ENCODE measurements around the gene CDH22. TPM values are rescaled to one million over a fixed set of nuclear protein-coding genes. Genes with fewer than 3 reads are reported as not detected.

The CDH22 gene
- total RNA-seq, 2 experiments from 2014 or later: not detected

GRCh38 chr20:46283426-46284039, 24.8 kb downstream of the CDH22 start:
- no peak for DNase-seq
- Mint-ChIP-seq H3K36me3 (no peaks in the 10 kb centered on the region), H3K4me1 (ENCODE audit: low read depth) (no peaks in the 10 kb centered on the region), H3K27me3 (peaks cover 38% of the 10 kb centered on the region), H3K27ac (no peak overlapping the region), H3K9me3 (no peaks in the 10 kb centered on the region), H3K4me3 (no peak overlapping the region)
- POLR2A ChIA-PET: no interaction called here
- CTCF ChIA-PET: interaction anchor here (2.3 kb wide), 1 partner anchor 23 kb away, joined by 11 read pairs; no protein-coding TSS in a partner anchor
- intact Hi-C loops (cut with micrococcal nuclease): no loop called here

DNA sequence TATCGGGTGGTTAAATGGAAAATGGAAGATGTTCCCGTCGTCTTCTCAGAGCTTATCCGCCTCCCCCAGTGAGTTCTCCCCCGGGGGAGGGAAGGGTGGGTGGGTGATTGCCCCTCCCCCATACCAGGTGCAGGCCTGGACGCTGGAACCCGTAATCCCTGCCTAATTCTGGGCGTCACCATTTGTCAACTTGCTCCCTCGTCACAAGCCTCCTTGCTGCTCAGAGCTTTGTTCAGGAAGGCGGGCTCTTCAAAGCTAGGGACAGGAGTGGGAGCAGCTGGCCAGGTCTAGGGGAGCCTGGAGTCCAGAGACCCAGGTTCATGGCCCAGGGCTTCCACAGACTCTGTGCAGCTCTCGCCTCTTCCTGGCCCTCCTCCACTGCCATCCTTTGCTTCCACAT, 25.6 kb downstream of the CDH22 start:
- POLR2A ChIA-PET: no interaction called here
- Mint-ChIP-seq H3K27ac (no peak overlapping the region), H3K36me3 (no peaks in the 10 kb centered on the region), H3K4me3 (no peak overlapping the region), H3K9me3 (no peaks in the 10 kb centered on the region), H3K4me1 (ENCODE audit: low read depth) (no peaks in the 10 kb centered on the region), H3K27me3 (peaks cover 42% of the 10 kb centered on the region)
- intact Hi-C loops (cut with micrococcal nuclease): no loop called here
- DNase-seq: no peak
- CTCF ChIA-PET: interaction anchor here (2.3 kb wide), 1 partner anchor 24 kb away, joined by 11 read pairs; no protein-coding TSS in a partner anchor

GRCh38 chr20:46279103-46279502, 29.2 kb downstream of the CDH22 start:
- CTCF ChIA-PET: interaction anchor here (1.2 kb wide), 1 partner anchor 11 kb away, joined by 3 read pairs; no protein-coding TSS in a partner anchor
- Mint-ChIP-seq H3K4me1 (ENCODE audit: low read depth) (no peaks in the 10 kb centered on the region), H3K9me3 (no peaks in the 10 kb centered on the region), H3K36me3 (no peaks in the 10 kb centered on the region), H3K27me3 (peaks cover 60% of the 10 kb centered on the region), H3K4me3 (no peak overlapping the region), H3K27ac (no peak overlapping the region)
- DNase-seq: no peak
- POLR2A ChIA-PET: no interaction called here
- intact Hi-C loops (cut with micrococcal nuclease): no loop called here

DNA sequence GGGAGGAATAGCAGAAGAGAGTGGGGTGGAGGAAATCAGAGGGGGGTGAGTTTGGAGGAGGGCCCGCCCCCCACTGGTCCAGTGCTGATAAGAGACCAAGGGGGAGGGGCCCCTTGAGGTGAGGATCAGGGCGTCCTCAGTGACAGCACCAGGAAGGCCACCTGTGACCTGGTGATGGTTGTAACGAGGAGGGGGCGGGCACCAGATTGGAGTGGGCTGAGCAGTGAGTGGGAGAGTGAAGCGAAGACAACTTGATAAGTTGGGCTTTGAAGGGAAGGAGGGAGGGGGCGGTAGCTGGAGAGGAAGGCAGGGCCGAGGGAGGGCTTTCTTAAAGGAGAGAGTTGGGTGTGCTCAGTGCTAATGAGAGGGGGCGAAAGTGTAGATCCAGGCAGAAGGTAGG, 30.7 kb downstream of the CDH22 start:
- ChIA-PET POLR2A (no interaction called here), CTCF (no interaction called here)
- no peak for DNase-seq
- intact Hi-C loops (cut with micrococcal nuclease): no loop called here
- Mint-ChIP-seq H3K27me3 (peaks cover 54% of the 10 kb centered on the region), H3K36me3 (no peaks in the 10 kb centered on the region), H3K4me1 (ENCODE audit: low read depth) (no peaks in the 10 kb centered on the region), H3K27ac (no peak overlapping the region), H3K4me3 (no peak overlapping the region), H3K9me3 (peaks cover 6% of the 10 kb centered on the region)

GRCh38 chr20:46276531-46276930, 31.8 kb downstream of the CDH22 start:
- ChIA-PET CTCF (no interaction called here), POLR2A (no interaction called here)
- H3K27ac Mint-ChIP-seq: no peak overlapping the region
- no peak overlapping the region for H3K4me3 Mint-ChIP-seq
- DNase-seq: no peak
- peaks cover 13% of the 10 kb centered on the region for H3K9me3 Mint-ChIP-seq
- intact Hi-C loops (cut with micrococcal nuclease): no loop called here
- peaks cover 56% of the 10 kb centered on the region for H3K27me3 Mint-ChIP-seq
- no peaks in the 10 kb centered on the region for H3K4me1 Mint-ChIP-seq (ENCODE audit: low read depth)
- no peaks in the 10 kb centered on the region for H3K36me3 Mint-ChIP-seq

GRCh38 chr20:46275091-46275490, 33.2 kb downstream of the CDH22 start:
- ChIA-PET CTCF (no interaction called here), POLR2A (no interaction called here)
- H3K4me1 Mint-ChIP-seq (ENCODE audit: low read depth): no peaks in the 10 kb centered on the region
- no peak for DNase-seq
- H3K4me3 Mint-ChIP-seq: no peak overlapping the region
- intact Hi-C loops (cut with micrococcal nuclease): no loop called here
- no peak overlapping the region for H3K27ac Mint-ChIP-seq
- no peaks in the 10 kb centered on the region for H3K36me3 Mint-ChIP-seq
- peaks cover 13% of the 10 kb centered on the region for H3K9me3 Mint-ChIP-seq
- H3K27me3 Mint-ChIP-seq: peaks cover 52% of the 10 kb centered on the region

GRCh38 chr20:46273717-46274116, 34.6 kb downstream of the CDH22 start:
- Mint-ChIP-seq H3K27me3 (peaks cover 57% of the 10 kb centered on the region), H3K27ac (no peak overlapping the region), H3K4me3 (no peak overlapping the region), H3K4me1 (ENCODE audit: low read depth) (no peaks in the 10 kb centered on the region), H3K9me3 (peaks cover 13% of the 10 kb centered on the region), H3K36me3 (no peaks in the 10 kb centered on the region)
- ChIA-PET POLR2A (no interaction called here), CTCF (interaction anchor here (1.3 kb wide), 1 partner anchor 33 kb away, joined by 3 read pairs; no protein-coding TSS in a partner anchor)
- no peak for DNase-seq
- intact Hi-C loops (cut with micrococcal nuclease): no loop called here

- Mint-ChIP-seq H3K27me3 (peaks cover 52% of the 10 kb centered on the region), H3K27ac (no peak overlapping the region), H3K36me3 (no peaks in the 10 kb centered on the region), H3K4me1 (ENCODE audit: low read depth) (no peaks in the 10 kb centered on the region), H3K4me3 (no peak overlapping the region), H3K9me3 (peaks cover 13% of the 10 kb centered on the region)
- intact Hi-C loops (cut with micrococcal nuclease): no loop called here
- CTCF ChIA-PET: no interaction called here
- POLR2A ChIA-PET: no interaction called here
- DNase-seq: no peak
These were observed 35.8 kb downstream of the CDH22 start for GRCh38 chr20:46272389-46273047.

GRCh38 chr20:46270977-46271744, 37.1 kb downstream of the CDH22 start:
- POLR2A ChIA-PET: no interaction called here
- no peak for DNase-seq
- intact Hi-C loops (cut with micrococcal nuclease): no loop called here
- Mint-ChIP-seq H3K4me1 (ENCODE audit: low read depth) (no peaks in the 10 kb centered on the region), H3K27ac (no peak overlapping the region), H3K9me3 (peaks cover 13% of the 10 kb centered on the region), H3K27me3 (peaks cover 43% of the 10 kb centered on the region), H3K4me3 (no peak overlapping the region), H3K36me3 (no peaks in the 10 kb centered on the region)
- CTCF ChIA-PET: no interaction called here

- Mint-ChIP-seq H3K27ac (no peak overlapping the region), H3K9me3 (peaks cover 13% of the 10 kb centered on the region), H3K4me3 (no peak overlapping the region), H3K27me3 (peaks cover 32% of the 10 kb centered on the region), H3K4me1 (ENCODE audit: low read depth) (no peaks in the 10 kb centered on the region), H3K36me3 (no peaks in the 10 kb centered on the region)
- no peak for DNase-seq
- POLR2A ChIA-PET: no interaction called here
- CTCF ChIA-PET: no interaction called here
- intact Hi-C loops (cut with micrococcal nuclease): no loop called here
These were observed 38.9 kb downstream of the CDH22 start for GRCh38 chr20:46269372-46269771.

DNA sequence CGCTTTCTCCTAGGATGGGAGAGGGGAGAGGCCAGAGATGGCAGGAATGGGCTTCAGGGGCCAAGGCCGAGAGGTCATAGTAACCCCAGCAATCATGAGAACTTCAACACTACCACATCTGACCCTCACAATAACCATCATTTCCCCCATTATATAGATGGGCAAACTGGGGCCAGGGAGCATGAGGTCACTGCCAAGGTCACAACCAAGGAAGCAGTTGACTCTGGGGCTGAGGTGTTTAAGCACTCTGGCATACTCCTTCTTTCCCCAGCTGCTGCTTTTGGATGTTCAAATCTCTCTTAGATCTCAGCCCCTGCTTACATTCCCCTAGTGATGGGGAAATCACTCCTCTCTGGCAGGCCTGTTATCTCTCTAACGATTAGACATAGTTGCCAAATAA, 39.6 kb downstream of the CDH22 start:
- Mint-ChIP-seq H3K4me1 (ENCODE audit: low read depth) (no peaks in the 10 kb centered on the region), H3K27me3 (peaks cover 30% of the 10 kb centered on the region), H3K36me3 (no peaks in the 10 kb centered on the region), H3K27ac (no peak overlapping the region), H3K4me3 (no peak overlapping the region), H3K9me3 (peaks cover 13% of the 10 kb centered on the region)
- no peak for DNase-seq
- ChIA-PET CTCF (interaction anchor here (1.8 kb wide), 1 partner anchor 11 kb away, joined by 3 read pairs; no protein-coding TSS in a partner anchor), POLR2A (no interaction called here)
- intact Hi-C loops (cut with micrococcal nuclease): no loop called here

GRCh38 chr20:46268131-46268614, 40.1 kb downstream of the CDH22 start:
- Mint-ChIP-seq H3K27ac (no peak overlapping the region), H3K27me3 (peaks cover 29% of the 10 kb centered on the region)

More at GRCh38 chr20:46268131-46268614, 40.1 kb downstream of the CDH22 start:
- ChIA-PET CTCF (interaction anchor here (1.8 kb wide), 1 partner anchor 11 kb away, joined by 3 read pairs; no protein-coding TSS in a partner anchor), POLR2A (no interaction called here)
- DNase-seq: no peak
- H3K9me3 Mint-ChIP-seq: peaks cover 9% of the 10 kb centered on the region
- no peaks in the 10 kb centered on the region for H3K4me1 Mint-ChIP-seq (ENCODE audit: low read depth)
- H3K36me3 Mint-ChIP-seq: no peaks in the 10 kb centered on the region
- no peak overlapping the region for H3K4me3 Mint-ChIP-seq
- intact Hi-C loops (cut with micrococcal nuclease): no loop called here

Data from activated CD4-positive, alpha-beta memory T cell treated with anti-CD3 and anti-CD28 coated beads for 36 hours (primary cell).